ENCODE measurements around the gene MPRIP. TPM values are rescaled to one million over a fixed set of nuclear protein-coding genes. Genes with fewer than 3 reads are reported as not detected.

MPRIP gene
- total RNA-seq, 1 experiment from 2014 or later = 338 TPM

DNA sequence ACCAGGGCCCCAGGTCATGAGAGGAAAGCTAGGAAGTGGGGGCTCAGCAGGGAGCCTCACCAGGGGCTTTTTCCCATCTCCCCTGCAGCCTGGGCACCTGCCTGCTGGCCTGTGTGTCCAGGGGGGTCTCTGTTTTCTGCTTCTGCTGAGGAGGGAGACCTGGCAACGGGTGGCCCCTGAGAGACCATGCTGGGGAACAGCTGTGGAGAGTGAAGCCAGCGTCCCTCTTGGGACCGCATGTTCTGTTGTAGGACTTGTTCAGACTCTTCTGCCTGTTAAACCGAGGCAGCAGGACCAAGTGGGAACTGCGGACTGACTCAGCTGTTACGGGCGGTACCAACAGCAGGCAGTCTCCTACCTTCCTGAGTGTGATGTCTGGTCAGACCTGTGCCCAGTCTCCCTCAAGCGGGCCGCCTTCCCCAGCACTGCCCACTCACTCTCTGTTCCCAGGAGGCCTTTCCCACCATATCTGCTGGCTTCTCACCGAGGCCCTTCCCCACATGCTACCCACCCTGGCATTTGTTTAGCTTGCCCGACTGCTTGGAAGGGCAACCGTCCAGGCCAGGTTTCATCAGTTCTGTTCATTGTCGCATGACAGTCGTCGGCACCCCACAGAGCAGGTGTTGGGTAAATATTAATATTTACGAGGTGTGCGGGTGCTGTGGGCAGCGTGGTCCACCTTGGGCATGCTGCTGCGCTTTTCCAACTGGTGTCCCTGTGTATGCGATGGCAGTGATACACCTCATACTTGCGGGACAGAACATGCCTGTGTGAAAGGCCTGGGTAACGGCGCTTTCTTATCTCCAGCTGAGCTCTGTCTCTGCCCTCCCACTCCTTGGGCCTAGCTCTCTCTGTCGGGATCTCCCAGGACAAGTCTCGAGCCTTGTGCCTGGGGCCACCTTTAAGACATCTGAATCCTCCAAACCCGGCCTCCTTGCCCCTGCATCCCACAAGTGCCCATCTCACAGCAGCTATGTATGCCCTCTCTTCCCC, 69.4 kb downstream of the MPRIP start:
- DNase-seq = no peak
- H3K27me3 Mint-ChIP-seq (ENCODE audit: unreplicated experiment) = no peaks in the 10 kb centered on the region
- TF ChIP-seq CTCF (IDR thresholded peaks at IDR 0.05; ENCODE audit: unreplicated experiment) = no peak
- intact Hi-C loops (cut with micrococcal nuclease; ENCODE audit: unreplicated experiment) = no loop called here
- no peak overlapping the region for H3K4me3 Mint-ChIP-seq (ENCODE audit: low read depth, unreplicated experiment)
- H3K27ac Mint-ChIP-seq (ENCODE audit: unreplicated experiment) = no peak overlapping the region
- BruUV-seq (replicated peaks) = no TSS peak
- CTCF ChIA-PET = interaction anchor here (0.7 kb wide), 1 partner anchor 17 kb away, joined by 3 read pairs; no protein-coding TSS in a partner anchor
- H3K36me3 Mint-ChIP-seq (ENCODE audit: insufficient read depth, unreplicated experiment) = peaks cover 49% of the 10 kb centered on the region
- H3K4me1 Mint-ChIP-seq (ENCODE audit: low read depth, unreplicated experiment) = peaks cover 60% of the 10 kb centered on the region
- no peaks in the 10 kb centered on the region for H3K9me3 Mint-ChIP-seq (ENCODE audit: low read depth, unreplicated experiment)

- no peak for TF ChIP-seq CTCF (IDR thresholded peaks at IDR 0.05; ENCODE audit: unreplicated experiment)
- no TSS peak for BruUV-seq (replicated peaks)
- no peak for DNase-seq
These were observed 70.5 kb downstream of the MPRIP start for GRCh38 chr17:17112628-17113200.

DNA sequence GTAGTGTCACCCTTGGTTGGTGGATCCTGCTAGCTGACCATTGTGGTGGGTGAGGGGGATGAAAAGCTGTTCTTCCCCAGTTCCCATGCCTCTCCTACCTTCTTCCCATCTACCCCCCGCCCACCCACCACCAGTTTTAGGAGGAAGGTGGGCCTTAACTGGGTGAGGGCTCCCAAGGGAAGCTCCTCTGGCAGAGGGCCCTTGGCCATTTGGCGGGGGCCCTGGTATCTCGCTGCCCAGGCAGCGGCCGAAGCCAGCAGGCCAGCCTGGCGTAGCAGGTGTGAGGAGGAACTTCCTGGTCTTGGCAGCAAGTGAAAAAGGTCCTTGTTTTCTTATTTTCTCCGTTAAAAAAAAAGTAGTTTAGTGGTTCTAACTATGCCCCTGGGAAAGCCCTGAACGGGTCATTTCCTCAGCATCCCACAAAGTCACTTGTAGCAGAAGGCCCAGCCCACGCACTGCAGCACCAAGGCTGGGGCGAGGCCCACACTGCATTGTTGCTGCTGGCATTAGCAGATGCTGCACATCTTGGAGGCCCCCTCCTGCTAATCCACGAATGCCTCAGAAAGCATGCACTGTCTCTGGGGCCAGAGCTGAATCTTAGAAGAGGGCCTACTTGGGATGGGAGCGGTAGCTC, 72.5 kb downstream of the MPRIP start:
- no peak for DNase-seq
- TF ChIP-seq CTCF (IDR thresholded peaks at IDR 0.05; ENCODE audit: unreplicated experiment) = no peak
- CTCF ChIA-PET = interaction anchor here (0.6 kb wide), 1 partner anchor 21 kb away, joined by 3 read pairs; no protein-coding TSS in a partner anchor
- H3K27ac Mint-ChIP-seq (ENCODE audit: unreplicated experiment) = no peak overlapping the region
- no TSS peak for BruUV-seq (replicated peaks)
- intact Hi-C loops (cut with micrococcal nuclease; ENCODE audit: unreplicated experiment) = no loop called here
- peaks cover 30% of the 10 kb centered on the region for H3K36me3 Mint-ChIP-seq (ENCODE audit: insufficient read depth, unreplicated experiment)
- H3K27me3 Mint-ChIP-seq (ENCODE audit: unreplicated experiment) = no peaks in the 10 kb centered on the region
- no peak overlapping the region for H3K4me3 Mint-ChIP-seq (ENCODE audit: low read depth, unreplicated experiment)
- no peaks in the 10 kb centered on the region for H3K9me3 Mint-ChIP-seq (ENCODE audit: low read depth, unreplicated experiment)
- H3K4me1 Mint-ChIP-seq (ENCODE audit: low read depth, unreplicated experiment) = peaks cover 30% of the 10 kb centered on the region

More at GRCh38 chr17:17112628-17113200, 70.5 kb downstream of the MPRIP start:
- Mint-ChIP-seq H3K36me3 (ENCODE audit: insufficient read depth, unreplicated experiment) (peaks cover 41% of the 10 kb centered on the region), H3K4me1 (ENCODE audit: low read depth, unreplicated experiment) (peaks cover 50% of the 10 kb centered on the region), H3K4me3 (ENCODE audit: low read depth, unreplicated experiment) (no peak overlapping the region), H3K27ac (ENCODE audit: unreplicated experiment) (no peak overlapping the region), H3K27me3 (ENCODE audit: unreplicated experiment) (no peaks in the 10 kb centered on the region), H3K9me3 (ENCODE audit: low read depth, unreplicated experiment) (no peaks in the 10 kb centered on the region)
- intact Hi-C loops (cut with micrococcal nuclease; ENCODE audit: unreplicated experiment) = no loop called here
- CTCF ChIA-PET = no interaction called here

- Mint-ChIP-seq H3K36me3 (ENCODE audit: insufficient read depth, unreplicated experiment) (peaks cover 23% of the 10 kb centered on the region), H3K4me3 (ENCODE audit: low read depth, unreplicated experiment) (no peak overlapping the region), H3K27me3 (ENCODE audit: unreplicated experiment) (no peaks in the 10 kb centered on the region), H3K27ac (ENCODE audit: unreplicated experiment) (no peak overlapping the region), H3K4me1 (ENCODE audit: low read depth, unreplicated experiment) (peaks cover 22% of the 10 kb centered on the region), H3K9me3 (ENCODE audit: low read depth, unreplicated experiment) (no peaks in the 10 kb centered on the region)
- TF ChIP-seq CTCF (IDR thresholded peaks at IDR 0.05; ENCODE audit: unreplicated experiment) = no peak
- no peak for DNase-seq
- no TSS peak for BruUV-seq (replicated peaks)
- intact Hi-C loops (cut with micrococcal nuclease; ENCODE audit: unreplicated experiment) = no loop called here
- CTCF ChIA-PET = no interaction called here
These were observed 73.4 kb downstream of the MPRIP start for GRCh38 chr17:17115620-17116019.

All from Calu3 (cell line).